Liver (tissue), 9 donors: Measurements from ENCODE around the gene RGS14. TPM values are rescaled to one million over a fixed set of nuclear protein-coding genes. Genes with fewer than 3 reads are reported as not detected.

Experiments used
- DNase-seq: peaks from one replicate; pipeline ENCODE4 v3.0.0-alpha.2; 2017; ENCODE audit warnings: low spot score
- H3K27ac ChIP-seq, 2 donors: one replicate each; pipeline ENCODE4 v1.7.0; 2013; ENCODE audit warnings: inconsistent platforms in 2 of 2, low read length in 2 of 2, control low read depth in 1 of 2, low read depth in 1 of 2, mild to moderate bottlenecking in 1 of 2
- H3K27me3 ChIP-seq, 4 donors: one replicate each; pipeline versions ENCODE4 v1.6.1 to v1.7.0; 2013; ENCODE audit warnings: low read length in 3 of 4, inconsistent platforms in 1 of 4, mild to moderate bottlenecking in 1 of 4, moderate library complexity in 1 of 4; ENCODE audit not compliant: control insufficient read depth in 4 of 4, insufficient read depth in 4 of 4
- H3K36me3 ChIP-seq, 4 donors: one replicate each; pipeline versions ENCODE4 v1.6.1 to v1.7.0; 2013; ENCODE audit warnings: low read length in 3 of 4, mild to moderate bottlenecking in 3 of 4, low read depth in 1 of 4, moderate library complexity in 1 of 4; ENCODE audit not compliant: control insufficient read depth in 4 of 4, insufficient read depth in 3 of 4
- H3K4me1 ChIP-seq, 4 donors: one replicate each; pipeline versions ENCODE4 v1.6.1 to v1.7.0; 2013; ENCODE audit warnings: low read length in 3 of 4, mild to moderate bottlenecking in 3 of 4, moderate library complexity in 1 of 4; ENCODE audit not compliant: control insufficient read depth in 4 of 4, insufficient read depth in 4 of 4
- H3K4me3 ChIP-seq, 3 donors: one replicate each; pipeline versions ENCODE4 v1.6.1 to v1.7.0; 2013; ENCODE audit warnings: low read length in 3 of 3, control low read depth in 1 of 3, low read depth in 1 of 3, mild to moderate bottlenecking in 1 of 3
- H3K9ac ChIP-seq, 2 donors: one replicate each; pipeline ENCODE4 v1.7.0; 2013; ENCODE audit warnings: low read length in 2 of 2, mild to moderate bottlenecking in 2 of 2, moderate library complexity in 2 of 2, control low read depth in 1 of 2, low read depth in 1 of 2
- H3K9me3 ChIP-seq, 4 donors: one replicate each; pipeline versions ENCODE4 v1.6.1 to v1.7.0; 2013; ENCODE audit warnings: low read length in 3 of 4; ENCODE audit not compliant: control insufficient read depth in 4 of 4
- EGR1 ChIP-seq, 2 donors: IDR thresholded peaks; 2 replicates each; pipeline ENCODE4 v1.6.1; 2016 to 2018; ENCODE audit warnings: antibody characterized with exemption in 2 of 2, low read depth in 2 of 2
- FOXA1 ChIP-seq: IDR thresholded peaks from 2 replicates; pipeline ENCODE4 v1.6.1; 2016; ENCODE audit warnings: antibody characterized with exemption
- FOXA2 ChIP-seq: IDR thresholded peaks from 2 replicates; pipeline ENCODE4 v1.6.1; 2016; ENCODE audit warnings: antibody characterized with exemption
- GABPA ChIP-seq, 2 donors: IDR thresholded peaks in 1 of 2; conservative IDR thresholded peaks in 1 of 2; 2 replicates each; pipeline ENCODE4 v1.6.1; 2016; ENCODE audit warnings: antibody characterized with exemption in 2 of 2, mild to moderate bottlenecking in 1 of 2, moderate library complexity in 1 of 2
- HNF4A ChIP-seq, 2 donors: conservative IDR thresholded peaks; 2 replicates each; pipeline ENCODE4 v1.6.1; 2016; ENCODE audit warnings: antibody characterized with exemption in 2 of 2, mild to moderate bottlenecking in 2 of 2
- NR2F2 ChIP-seq: IDR thresholded peaks from 2 replicates; pipeline ENCODE4 v1.6.1; 2016; ENCODE audit warnings: antibody characterized with exemption
- RAD21 ChIP-seq, 2 donors: IDR thresholded peaks; 2 replicates each; pipeline ENCODE4 v1.6.1; 2016; ENCODE audit warnings: antibody characterized with exemption in 2 of 2, mild to moderate bottlenecking in 2 of 2
- SP1 ChIP-seq: IDR thresholded peaks from 2 replicates; pipeline ENCODE4 v1.6.1; 2018; ENCODE audit warnings: antibody characterized with exemption, mild to moderate bottlenecking
- TAF1 ChIP-seq: conservative IDR thresholded peaks from 2 replicates; pipeline ENCODE4 v1.6.1; 2016; ENCODE audit warnings: antibody characterized with exemption, mild to moderate bottlenecking
- YY1 ChIP-seq: IDR thresholded peaks from 2 replicates; pipeline ENCODE4 v1.6.1; 2016; ENCODE audit warnings: antibody characterized with exemption, mild to moderate bottlenecking
- WGBS: extraction: QIAGEN DNeasy Blood & Tissue Kit; methylation state at CpG from one replicate; pipeline ENCODE4 v1.1.7; 2013; 5-methylcytosine and 5-hydroxymethylcytosine counted together
- polyA plus RNA-seq, 2 donors: library from polyadenylated mRNA; stranded (reverse) in 1 of 2; unstranded in 1 of 2; fragments of 200-250 nt in 1 of 2; fragments of >200 nt in 1 of 2; fragmentation: Nextera tagmentation in 1 of 2; extraction: Ambion mirVana in 1 of 2; gene quantifications; one replicate each; pipeline versions ENCODE4 v1.2.1 to v1.2.3, GENCODE V29; 2013 to 2015
- total RNA-seq, 2 donors: library from RNA; depleted of rRNA; stranded (reverse); fragments of >200 nt; gene quantifications; one replicate each; pipeline ENCODE4 v1.2.3, GENCODE V29; 2014
- TF ChIP-seq, protein P1 (sequence below): fragments of 150-350 bp; IDR thresholded peaks from 2 replicates; pipeline ENCODE4 v1.5.1; 2017; ENCODE audit warnings: improper control_type of control experiment, low read depth, low read length; ENCODE audit not compliant: missing input control
- TF ChIP-seq, protein P2 (sequence below): IDR thresholded peaks from 2 replicates; pipeline ENCODE4 v1.6.1; 2016; ENCODE audit warnings: antibody characterized with exemption
- donor health status: healthy.
- donor health status: healthy.
- donor health status: healthy.
- donor health status: healthy.
- donor health status: healthy.

RGS14 gene
- total and polyA plus RNA-seq, 4 donors: 10.2 to 53.8 (median 33.3) TPM

DNA sequence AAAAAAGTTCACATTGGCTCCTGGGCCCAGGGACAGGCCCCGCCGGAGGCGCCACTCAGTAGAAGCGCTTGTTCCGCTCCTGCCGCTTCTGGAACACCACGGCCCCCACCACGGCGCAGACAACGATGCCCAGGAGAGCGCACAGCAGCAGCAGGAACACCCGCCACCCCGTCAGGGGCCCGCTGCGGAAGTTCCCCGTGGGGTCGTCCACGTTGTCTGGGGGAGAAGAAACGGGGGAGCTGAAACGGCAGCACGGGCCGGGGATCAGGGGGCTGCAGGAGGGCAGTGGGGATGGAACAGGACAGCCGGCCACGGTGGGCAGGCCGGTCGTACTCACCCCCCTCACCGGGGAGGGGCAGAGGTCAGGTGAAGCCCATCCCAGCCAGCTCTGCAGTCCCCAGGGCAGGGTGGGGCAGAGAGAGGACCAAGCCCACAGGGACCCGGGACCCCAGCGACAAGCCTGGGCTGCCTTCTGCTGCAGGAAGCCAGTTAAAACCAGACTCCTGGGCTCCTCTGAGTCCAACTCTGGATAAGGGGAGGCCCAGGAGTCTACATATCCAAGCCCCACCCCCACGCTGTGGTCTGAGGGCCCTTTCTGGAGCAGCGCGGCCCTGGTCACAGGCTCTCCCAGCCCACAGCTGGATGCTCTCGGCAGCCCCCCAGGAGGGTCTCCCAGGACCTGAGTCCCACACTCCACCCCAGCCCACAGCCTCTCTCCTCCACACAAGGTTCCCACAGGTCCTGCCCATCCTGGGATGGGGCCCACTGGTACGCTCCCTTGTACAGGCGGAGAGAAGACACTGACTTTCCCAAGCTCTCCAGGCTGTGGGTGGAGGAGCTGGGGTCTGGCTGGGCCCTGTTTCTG is 25.5 kb upstream of the RGS14 start:
- Histone ChIP-seq H3K4me3 (no peak overlapping the region), H3K27ac (no peak overlapping the region), H3K9me3 (no peaks in the 10 kb centered on the region), H3K27me3 (no peaks in the 10 kb centered on the region), H3K9ac (no peak overlapping the region), H3K36me3 (peaks cover 32 to 73% (median 41%) of the 10 kb centered on the region in 4 donors), H3K4me1 (peaks cover 0 to 8% (median 0%) of the 10 kb centered on the region in 4 donors)
- TF ChIP-seq, protein P1, sequence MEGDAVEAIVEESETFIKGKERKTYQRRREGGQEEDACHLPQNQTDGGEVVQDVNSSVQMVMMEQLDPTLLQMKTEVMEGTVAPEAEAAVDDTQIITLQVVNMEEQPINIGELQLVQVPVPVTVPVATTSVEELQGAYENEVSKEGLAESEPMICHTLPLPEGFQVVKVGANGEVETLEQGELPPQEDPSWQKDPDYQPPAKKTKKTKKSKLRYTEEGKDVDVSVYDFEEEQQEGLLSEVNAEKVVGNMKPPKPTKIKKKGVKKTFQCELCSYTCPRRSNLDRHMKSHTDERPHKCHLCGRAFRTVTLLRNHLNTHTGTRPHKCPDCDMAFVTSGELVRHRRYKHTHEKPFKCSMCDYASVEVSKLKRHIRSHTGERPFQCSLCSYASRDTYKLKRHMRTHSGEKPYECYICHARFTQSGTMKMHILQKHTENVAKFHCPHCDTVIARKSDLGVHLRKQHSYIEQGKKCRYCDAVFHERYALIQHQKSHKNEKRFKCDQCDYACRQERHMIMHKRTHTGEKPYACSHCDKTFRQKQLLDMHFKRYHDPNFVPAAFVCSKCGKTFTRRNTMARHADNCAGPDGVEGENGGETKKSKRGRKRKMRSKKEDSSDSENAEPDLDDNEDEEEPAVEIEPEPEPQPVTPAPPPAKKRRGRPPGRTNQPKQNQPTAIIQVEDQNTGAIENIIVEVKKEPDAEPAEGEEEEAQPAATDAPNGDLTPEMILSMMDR: no peak
- TF ChIP-seq NR2F2 (no peak), YY1 (no peak), SP1 (no peak), HNF4A (conservative IDR thresholded peaks at IDR 0.05) (no peak)
- 89% methylated on average over 35 of the region's 35 CpGs for WGBS
- no peak for DNase-seq

DNA sequence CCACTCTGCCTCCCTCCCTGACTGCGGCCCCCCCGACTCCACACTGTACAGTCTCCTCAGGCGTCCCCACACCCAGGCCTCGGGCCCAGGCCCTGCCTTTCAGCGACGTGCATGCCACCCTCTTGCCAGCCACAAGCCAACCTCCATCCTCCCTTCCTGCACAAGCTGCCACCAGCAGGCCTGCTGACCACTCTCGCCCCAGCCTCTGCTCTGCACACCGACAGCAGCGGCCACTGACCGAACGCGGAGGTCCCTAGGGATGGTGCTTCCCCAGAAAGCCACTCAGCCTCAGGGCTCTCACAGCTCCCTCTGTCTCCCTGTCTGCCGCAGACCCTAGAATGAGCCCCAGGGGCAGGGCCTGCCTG is 24.8 kb upstream of the RGS14 start:
- Histone ChIP-seq H3K27me3 (no peaks in the 10 kb centered on the region), H3K4me3 (no peak overlapping the region), H3K9me3 (no peaks in the 10 kb centered on the region), H3K36me3 (peaks cover 33 to 76% (median 46%) of the 10 kb centered on the region in 4 donors), H3K9ac (no peak overlapping the region), H3K4me1 (peaks cover 0 to 8% (median 0%) of the 10 kb centered on the region in 4 donors), H3K27ac (no peak overlapping the region)
- 95% methylated on average over 13 of the region's 13 CpGs for WGBS
- no peak for DNase-seq
- TF ChIP-seq GABPA (IDR thresholded peaks at IDR 0.05 in 1 of 2, conservative IDR thresholded peaks at IDR 0.05 in 1 of 2) (no peak), RAD21 (IDR thresholded peaks at IDR 0.05) (no peak), FOXA1 (no peak), YY1 (no peak), EGR1 (IDR thresholded peaks at IDR 0.05; ENCODE audit: low read depth in 2 of 2) (no peak), HNF4A (conservative IDR thresholded peaks at IDR 0.05) (no peak), TAF1 (no peak), SP1 (no peak), FOXA2 (no peak)
- TF ChIP-seq, protein P1: no peak
- TF ChIP-seq, protein P2, sequence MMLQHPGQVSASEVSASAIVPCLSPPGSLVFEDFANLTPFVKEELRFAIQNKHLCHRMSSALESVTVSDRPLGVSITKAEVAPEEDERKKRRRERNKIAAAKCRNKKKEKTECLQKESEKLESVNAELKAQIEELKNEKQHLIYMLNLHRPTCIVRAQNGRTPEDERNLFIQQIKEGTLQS: no peak
